ENCODE measurements around the gene TACSTD2.

DNA sequence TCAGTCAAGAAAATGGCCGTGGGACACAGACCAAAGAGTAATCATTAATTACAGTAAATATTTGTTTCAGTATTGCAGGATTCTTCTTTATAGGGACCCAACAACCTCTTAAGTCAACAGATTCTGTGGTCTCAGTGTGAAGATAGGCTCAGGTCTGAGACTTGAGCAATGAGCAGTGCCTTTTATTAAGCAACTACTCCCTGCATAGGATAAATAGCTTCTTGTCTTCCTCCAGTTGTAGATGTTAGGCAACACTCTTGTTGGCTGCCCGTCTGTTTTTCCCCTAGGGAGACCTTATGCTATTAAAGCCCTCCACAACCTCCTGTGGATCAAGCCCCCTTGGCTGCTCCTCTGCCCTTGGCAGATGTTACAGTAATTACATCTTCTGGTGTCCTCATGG, 28.7 kb downstream of the TACSTD2 start:
- TF ChIP-seq CTCF (IDR thresholded peaks at IDR 0.05; ENCODE audit: insufficient read depth, low read length), result no peak
- TF ChIP-seq POLR2AphosphoS5 (IDR thresholded peaks at IDR 0.05; ENCODE audit: low read depth), result no peak
- TF ChIP-seq, protein P1, sequence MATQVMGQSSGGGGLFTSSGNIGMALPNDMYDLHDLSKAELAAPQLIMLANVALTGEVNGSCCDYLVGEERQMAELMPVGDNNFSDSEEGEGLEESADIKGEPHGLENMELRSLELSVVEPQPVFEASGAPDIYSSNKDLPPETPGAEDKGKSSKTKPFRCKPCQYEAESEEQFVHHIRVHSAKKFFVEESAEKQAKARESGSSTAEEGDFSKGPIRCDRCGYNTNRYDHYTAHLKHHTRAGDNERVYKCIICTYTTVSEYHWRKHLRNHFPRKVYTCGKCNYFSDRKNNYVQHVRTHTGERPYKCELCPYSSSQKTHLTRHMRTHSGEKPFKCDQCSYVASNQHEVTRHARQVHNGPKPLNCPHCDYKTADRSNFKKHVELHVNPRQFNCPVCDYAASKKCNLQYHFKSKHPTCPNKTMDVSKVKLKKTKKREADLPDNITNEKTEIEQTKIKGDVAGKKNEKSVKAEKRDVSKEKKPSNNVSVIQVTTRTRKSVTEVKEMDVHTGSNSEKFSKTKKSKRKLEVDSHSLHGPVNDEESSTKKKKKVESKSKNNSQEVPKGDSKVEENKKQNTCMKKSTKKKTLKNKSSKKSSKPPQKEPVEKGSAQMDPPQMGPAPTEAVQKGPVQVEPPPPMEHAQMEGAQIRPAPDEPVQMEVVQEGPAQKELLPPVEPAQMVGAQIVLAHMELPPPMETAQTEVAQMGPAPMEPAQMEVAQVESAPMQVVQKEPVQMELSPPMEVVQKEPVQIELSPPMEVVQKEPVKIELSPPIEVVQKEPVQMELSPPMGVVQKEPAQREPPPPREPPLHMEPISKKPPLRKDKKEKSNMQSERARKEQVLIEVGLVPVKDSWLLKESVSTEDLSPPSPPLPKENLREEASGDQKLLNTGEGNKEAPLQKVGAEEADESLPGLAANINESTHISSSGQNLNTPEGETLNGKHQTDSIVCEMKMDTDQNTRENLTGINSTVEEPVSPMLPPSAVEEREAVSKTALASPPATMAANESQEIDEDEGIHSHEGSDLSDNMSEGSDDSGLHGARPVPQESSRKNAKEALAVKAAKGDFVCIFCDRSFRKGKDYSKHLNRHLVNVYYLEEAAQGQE (IDR thresholded peaks at IDR 0.05; ENCODE audit: insufficient replicate concordance, low read depth), result no peak
- TF ChIP-seq SPI1 (IDR thresholded peaks at IDR 0.05; ENCODE audit: borderline replicate concordance, low read depth), result no peak
